ENCODE data around the gene RNF130.

DNA sequence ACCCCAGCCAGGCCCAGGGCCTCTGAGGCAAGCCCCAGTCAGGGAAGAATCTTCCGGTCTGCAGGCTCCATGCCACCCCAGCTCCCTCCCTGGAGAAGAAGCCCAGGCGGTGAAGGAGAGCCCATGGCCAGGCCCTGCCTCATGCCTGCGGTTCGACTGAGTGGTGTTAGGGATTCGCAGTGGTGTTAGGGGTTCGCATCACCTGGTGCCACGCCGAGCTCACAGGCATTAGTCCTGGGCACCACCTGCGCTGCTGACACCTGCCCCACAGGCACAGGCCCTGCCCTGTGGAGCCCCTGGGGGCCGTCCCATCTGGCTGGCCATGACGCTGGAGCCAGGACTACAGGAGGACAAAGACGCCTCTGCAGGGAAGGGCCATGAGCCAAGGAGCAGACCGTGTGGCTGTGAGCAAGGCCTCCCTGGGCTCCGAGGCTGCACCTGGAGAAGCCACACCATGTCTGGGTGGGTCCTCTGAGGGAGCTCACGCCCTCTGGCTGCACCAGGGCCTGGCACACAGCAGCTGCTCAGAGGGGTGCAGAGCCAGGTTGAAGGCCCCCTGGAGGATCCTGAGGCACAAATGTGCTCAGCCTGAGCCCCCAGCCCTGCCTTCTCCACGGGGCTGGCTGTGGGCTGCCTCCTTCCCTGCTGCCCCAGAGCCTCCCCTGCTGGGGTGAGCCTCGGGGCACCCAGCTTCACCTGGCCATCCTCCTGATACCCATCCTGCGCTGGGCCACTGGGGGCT, 27.6 kb upstream of the RNF130 start:
- TF ChIP-seq, protein P1, sequence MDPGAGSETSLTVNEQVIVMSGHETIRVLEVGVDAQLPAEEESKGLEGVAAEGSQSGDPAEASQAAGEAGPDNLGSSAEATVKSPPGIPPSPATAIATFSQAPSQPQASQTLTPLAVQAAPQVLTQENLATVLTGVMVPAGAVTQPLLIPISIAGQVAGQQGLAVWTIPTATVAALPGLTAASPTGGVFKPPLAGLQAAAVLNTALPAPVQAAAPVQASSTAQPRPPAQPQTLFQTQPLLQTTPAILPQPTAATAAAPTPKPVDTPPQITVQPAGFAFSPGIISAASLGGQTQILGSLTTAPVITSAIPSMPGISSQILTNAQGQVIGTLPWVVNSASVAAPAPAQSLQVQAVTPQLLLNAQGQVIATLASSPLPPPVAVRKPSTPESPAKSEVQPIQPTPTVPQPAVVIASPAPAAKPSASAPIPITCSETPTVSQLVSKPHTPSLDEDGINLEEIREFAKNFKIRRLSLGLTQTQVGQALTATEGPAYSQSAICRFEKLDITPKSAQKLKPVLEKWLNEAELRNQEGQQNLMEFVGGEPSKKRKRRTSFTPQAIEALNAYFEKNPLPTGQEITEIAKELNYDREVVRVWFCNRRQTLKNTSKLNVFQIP (CRISPR knock-in tag; IDR thresholded peaks at IDR 0.05; ENCODE audit: borderline replicate concordance, low read depth) = no peak
- TF ChIP-seq TCF4 (CRISPR knock-in tag; IDR thresholded peaks at IDR 0.05; ENCODE audit: borderline replicate concordance) = no peak
- TF ChIP-seq, protein P2, sequence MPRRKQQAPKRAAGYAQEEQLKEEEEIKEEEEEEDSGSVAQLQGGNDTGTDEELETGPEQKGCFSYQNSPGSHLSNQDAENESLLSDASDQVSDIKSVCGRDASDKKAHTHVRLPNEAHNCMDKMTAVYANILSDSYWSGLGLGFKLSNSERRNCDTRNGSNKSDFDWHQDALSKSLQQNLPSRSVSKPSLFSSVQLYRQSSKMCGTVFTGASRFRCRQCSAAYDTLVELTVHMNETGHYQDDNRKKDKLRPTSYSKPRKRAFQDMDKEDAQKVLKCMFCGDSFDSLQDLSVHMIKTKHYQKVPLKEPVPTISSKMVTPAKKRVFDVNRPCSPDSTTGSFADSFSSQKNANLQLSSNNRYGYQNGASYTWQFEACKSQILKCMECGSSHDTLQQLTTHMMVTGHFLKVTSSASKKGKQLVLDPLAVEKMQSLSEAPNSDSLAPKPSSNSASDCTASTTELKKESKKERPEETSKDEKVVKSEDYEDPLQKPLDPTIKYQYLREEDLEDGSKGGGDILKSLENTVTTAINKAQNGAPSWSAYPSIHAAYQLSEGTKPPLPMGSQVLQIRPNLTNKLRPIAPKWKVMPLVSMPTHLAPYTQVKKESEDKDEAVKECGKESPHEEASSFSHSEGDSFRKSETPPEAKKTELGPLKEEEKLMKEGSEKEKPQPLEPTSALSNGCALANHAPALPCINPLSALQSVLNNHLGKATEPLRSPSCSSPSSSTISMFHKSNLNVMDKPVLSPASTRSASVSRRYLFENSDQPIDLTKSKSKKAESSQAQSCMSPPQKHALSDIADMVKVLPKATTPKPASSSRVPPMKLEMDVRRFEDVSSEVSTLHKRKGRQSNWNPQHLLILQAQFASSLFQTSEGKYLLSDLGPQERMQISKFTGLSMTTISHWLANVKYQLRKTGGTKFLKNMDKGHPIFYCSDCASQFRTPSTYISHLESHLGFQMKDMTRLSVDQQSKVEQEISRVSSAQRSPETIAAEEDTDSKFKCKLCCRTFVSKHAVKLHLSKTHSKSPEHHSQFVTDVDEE (CRISPR knock-in tag; IDR thresholded peaks at IDR 0.05) = no peak
- TF ChIP-seq PPARA (CRISPR knock-in tag; IDR thresholded peaks at IDR 0.05; ENCODE audit: borderline replicate concordance) = no peak
- TF ChIP-seq ZFP30 (CRISPR knock-in tag; IDR thresholded peaks at IDR 0.05) = no peak
- TF ChIP-seq ARNTL (CRISPR knock-in tag; IDR thresholded peaks at IDR 0.05; ENCODE audit: borderline replicate concordance, low read depth) = no peak
- TF ChIP-seq ZNF8 (CRISPR knock-in tag; IDR thresholded peaks at IDR 0.05) = no peak
- no peak for TF ChIP-seq ESRRG (CRISPR knock-in tag; IDR thresholded peaks at IDR 0.05)
- TF ChIP-seq ZFP3 (CRISPR knock-in tag; IDR thresholded peaks at IDR 0.05) = no peak
- no peak for TF ChIP-seq ZNF70 (CRISPR knock-in tag; IDR thresholded peaks at IDR 0.05)
- TF ChIP-seq GLIS3 (CRISPR knock-in tag; IDR thresholded peaks at IDR 0.05) = no peak
- no peak for TF ChIP-seq ZNF565 (CRISPR knock-in tag; conservative IDR thresholded peaks at IDR 0.05; ENCODE audit: low read depth)
- no peak for TF ChIP-seq TOX (CRISPR knock-in tag; IDR thresholded peaks at IDR 0.05; ENCODE audit: borderline replicate concordance)

Data from SK-N-SH treated with all-trans-retinoic acid at 6 μM for 48 hours (cell line).